Ovary (tissue), 9 donors: ENCODE results near the gene TK2. TPM values are rescaled to one million over a fixed set of nuclear protein-coding genes. Genes with fewer than 3 reads are reported as not detected.

Source experiments
- DNase-seq, 5 donors: peaks; one replicate each; pipeline ENCODE4 v3.0.0-alpha.2; 2019 to 2020
- H3K27ac ChIP-seq, 2 donors: fragments of 200-600 bp; one replicate each; pipeline versions ENCODE4 v1.5.1 to v1.8.0; 2019 to 2022
- H3K27me3 ChIP-seq: fragments of 200-600 bp; one replicate; pipeline ENCODE4 v1.8.0; 2022
- H3K36me3 ChIP-seq: fragments of 200-600 bp; sonication (generic); one replicate; pipeline ENCODE4 v1.5.1; 2019
- H3K4me1 ChIP-seq: one replicate; pipeline ENCODE4 v1.8.1; 2013; ENCODE audit warnings: mild to moderate bottlenecking, moderate library complexity; ENCODE audit not compliant: insufficient read depth
- H3K4me3 ChIP-seq: fragments of 200-600 bp; sonication (generic); one replicate; pipeline ENCODE4 v1.5.1; 2017
- H3K9me3 ChIP-seq, 2 donors: fragments of 200-600 bp in 1 of 2; sonication (generic) in 1 of 2; one replicate each; pipeline versions ENCODE4 v1.5.1 to v1.8.1; 2013 to 2019; ENCODE audit warnings: mild to moderate bottlenecking in 1 of 2, moderate library complexity in 1 of 2
- EP300 ChIP-seq: sonication (generic); formaldehyde crosslinking; IDR thresholded peaks from one replicate; pipeline ENCODE4 v1.6.1; 2017; ENCODE audit warnings: antibody characterized with exemption
- POLR2A ChIP-seq: fragments of 450-650 bp; IDR thresholded peaks from one replicate; pipeline ENCODE4 v1.6.1; 2017; ENCODE audit warnings: antibody characterized with exemption, mild to moderate bottlenecking, moderate library complexity
- WGBS, 3 donors: extraction: QIAGEN DNeasy Blood & Tissue Kit in 1 of 3; methylation state at CpG; one replicate each; pipeline versions ENCODE4 v1.1.5 to v1.1.7; 2013 to 2017; 5-methylcytosine and 5-hydroxymethylcytosine counted together
- intact Hi-C, 4 donors: fragments of 100-400 bp; cut with DNase I; formaldehyde crosslinking; loops; one replicate each; pipeline versions ENCODE4 v1.11.0 to v1.15.1; 2022 to 2023
- polyA plus RNA-seq, 2 donors: library from polyadenylated mRNA; stranded (reverse); fragments of 200-250 nt in 1 of 2; fragments of 350-450 nt in 1 of 2; fragmentation: Illumina TruSeq in 1 of 2; extraction: RNeasy Lipid Tissue Mini Kit (QIAGEN cat#74804) in 1 of 2; gene quantifications; one replicate each; pipeline ENCODE4 v1.2.3, GENCODE V29; 2013 to 2014
- total RNA-seq, 7 donors: library from RNA; depleted of rRNA in 2 of 7; stranded (reverse); fragments of >200 nt in 2 of 7; fragmentation: NEBNext Ultra II Directional in 3 of 7; extraction: Animal tissue kit (Norgen Biotek cat#: 25700) in 3 of 7; gene quantifications; one replicate each; pipeline versions ENCODE4 v1.1.0 to v1.2.4, GENCODE V29; 2016 to 2023
- TF ChIP-seq, protein P1 (sequence below), 3 donors: fragments of 450-650 bp in 2 of 3; fragments of 200-600 bp in 1 of 3; IDR thresholded peaks; one replicate each; pipeline versions ENCODE4 v1.5.1 to v1.8.0; 2016 to 2022; ENCODE audit warnings: antibody characterized with exemption in 3 of 3, mild to moderate bottlenecking in 1 of 3
- donor health status: DM: no; HTN: no; CAD: no; lungs with moderate emphysema.
- donor health status: DM: no; HTN: no; CAD: no.
- donor health status: Bipolar disorder and iron deficiency.
- donor health status: DM: yes; HTN: yes; CAD: no.
- donor health status: DM: no; HTN: no; CAD: no.
- donor health status: DM: yes; HTN: yes; CAD: no.

The TK2 gene
- total and polyA plus RNA-seq, 9 donors: 17.0 to 80.6 (median 34.0) TPM

- Histone ChIP-seq H3K4me3 (no peak overlapping the region), H3K36me3 (no peaks in the 10 kb centered on the region), H3K27ac (no peak overlapping the region), H3K9me3 (no peaks in the 10 kb centered on the region), H3K4me1 (no peaks in the 10 kb centered on the region), H3K27me3 (no peaks in the 10 kb centered on the region)
- TF ChIP-seq EP300: no peak
- TF ChIP-seq, protein P1, sequence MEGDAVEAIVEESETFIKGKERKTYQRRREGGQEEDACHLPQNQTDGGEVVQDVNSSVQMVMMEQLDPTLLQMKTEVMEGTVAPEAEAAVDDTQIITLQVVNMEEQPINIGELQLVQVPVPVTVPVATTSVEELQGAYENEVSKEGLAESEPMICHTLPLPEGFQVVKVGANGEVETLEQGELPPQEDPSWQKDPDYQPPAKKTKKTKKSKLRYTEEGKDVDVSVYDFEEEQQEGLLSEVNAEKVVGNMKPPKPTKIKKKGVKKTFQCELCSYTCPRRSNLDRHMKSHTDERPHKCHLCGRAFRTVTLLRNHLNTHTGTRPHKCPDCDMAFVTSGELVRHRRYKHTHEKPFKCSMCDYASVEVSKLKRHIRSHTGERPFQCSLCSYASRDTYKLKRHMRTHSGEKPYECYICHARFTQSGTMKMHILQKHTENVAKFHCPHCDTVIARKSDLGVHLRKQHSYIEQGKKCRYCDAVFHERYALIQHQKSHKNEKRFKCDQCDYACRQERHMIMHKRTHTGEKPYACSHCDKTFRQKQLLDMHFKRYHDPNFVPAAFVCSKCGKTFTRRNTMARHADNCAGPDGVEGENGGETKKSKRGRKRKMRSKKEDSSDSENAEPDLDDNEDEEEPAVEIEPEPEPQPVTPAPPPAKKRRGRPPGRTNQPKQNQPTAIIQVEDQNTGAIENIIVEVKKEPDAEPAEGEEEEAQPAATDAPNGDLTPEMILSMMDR (IDR thresholded peaks at IDR 0.05): no peak
- TF ChIP-seq POLR2A: no peak
- DNase-seq: peak in 1 of 5 donors; percentile 27
- 86 to 94% (median 87%) methylated on average over 8 of the region's 8 CpGs for WGBS, 3 donors
- intact Hi-C loops: loop anchor here in 1 of 4 donors (10.0 kb wide), 1 partner anchor 114 kb away; the partner anchor contains the start of gene CMTM3
These were observed 58.9 kb downstream of the TK2 start for GRCh38 chr16:66490774-66491715.

DNA sequence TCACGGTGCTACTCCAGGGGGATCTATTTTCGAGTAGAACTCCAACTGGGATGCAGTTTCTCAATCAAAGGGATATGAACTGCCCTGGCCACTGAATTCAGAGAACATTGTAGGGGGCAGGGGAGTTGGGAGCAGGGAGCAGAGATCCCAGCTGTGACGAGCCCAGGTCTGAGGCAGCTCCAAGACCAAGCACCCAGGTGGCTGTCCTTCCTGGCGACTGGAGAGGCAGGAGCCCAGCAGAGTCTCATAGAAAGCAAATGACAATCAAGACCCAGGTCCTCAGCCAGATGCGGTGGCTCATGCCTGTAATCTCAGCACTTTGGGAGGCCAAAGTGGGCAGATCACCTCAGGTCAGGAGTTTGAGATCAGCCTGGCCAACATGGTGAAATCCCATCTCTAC is 60.1 kb downstream of the TK2 start:
- Histone ChIP-seq H3K36me3 (no peaks in the 10 kb centered on the region), H3K4me1 (no peaks in the 10 kb centered on the region), H3K27ac (no peak overlapping the region), H3K9me3 (no peaks in the 10 kb centered on the region), H3K27me3 (no peaks in the 10 kb centered on the region), H3K4me3 (no peak overlapping the region)
- DNase-seq: peak in 3 of 5 donors; percentile 11 to 23 (median 11)
- intact Hi-C loops: loop anchor here (5.0 to 10.0 kb wide), 5 partner anchors 65 to 128 kb away; partner anchors contain the start of genes CKLF (in 1 of the 4), CMTM3 (in 1 of the 4) and TK2 (in 1 of the 4)
- TF ChIP-seq EP300 (no peak), POLR2A (no peak)
- TF ChIP-seq, protein P1 (IDR thresholded peaks at IDR 0.05): no peak
- WGBS, 3 donors: 81 to 92% (median 90%) methylated on average over 5 of the region's 5 CpGs

DNA sequence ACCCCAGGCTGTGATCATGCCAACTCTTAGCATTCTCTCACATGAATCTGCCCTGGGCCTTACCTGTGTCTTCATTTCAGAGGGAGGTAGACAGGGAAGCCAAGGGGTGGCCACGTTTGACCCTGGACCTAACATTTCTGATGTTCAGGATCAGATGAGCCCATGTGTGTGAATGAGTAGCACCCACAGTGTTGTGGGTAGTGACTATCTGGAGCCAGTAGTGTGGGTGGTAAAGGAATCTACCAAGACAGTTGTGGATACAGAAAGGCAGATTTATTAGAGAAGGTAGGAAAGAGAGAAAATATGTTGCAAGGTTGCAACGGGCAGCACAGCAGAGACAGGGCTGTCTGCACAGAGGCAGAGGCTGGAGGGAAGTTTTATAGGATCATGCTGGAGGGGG is 60.5 kb downstream of the TK2 start:
- H3K27ac ChIP-seq: no peak overlapping the region
- no peaks in the 10 kb centered on the region for H3K36me3 ChIP-seq
- H3K27me3 ChIP-seq: no peaks in the 10 kb centered on the region
- WGBS, 3 donors: 77 to 81% (median 79%) methylated on average over 2 of the region's 2 CpGs
- no peak for TF ChIP-seq EP300
- TF ChIP-seq, protein P1 (IDR thresholded peaks at IDR 0.05): no peak
- no peak for TF ChIP-seq POLR2A
- intact Hi-C loops: loop anchor here in 3 of 4 donors (5.0 to 10.0 kb wide), 4 partner anchors 65 to 127 kb away; partner anchors contain the start of genes CKLF (in 1 of the 3) and TK2 (in 1 of the 3)
- H3K4me1 ChIP-seq: no peaks in the 10 kb centered on the region
- peak in 1 of 5 donors; percentile 7 for DNase-seq
- no peaks in the 10 kb centered on the region for H3K9me3 ChIP-seq
- H3K4me3 ChIP-seq: no peak overlapping the region

DNA sequence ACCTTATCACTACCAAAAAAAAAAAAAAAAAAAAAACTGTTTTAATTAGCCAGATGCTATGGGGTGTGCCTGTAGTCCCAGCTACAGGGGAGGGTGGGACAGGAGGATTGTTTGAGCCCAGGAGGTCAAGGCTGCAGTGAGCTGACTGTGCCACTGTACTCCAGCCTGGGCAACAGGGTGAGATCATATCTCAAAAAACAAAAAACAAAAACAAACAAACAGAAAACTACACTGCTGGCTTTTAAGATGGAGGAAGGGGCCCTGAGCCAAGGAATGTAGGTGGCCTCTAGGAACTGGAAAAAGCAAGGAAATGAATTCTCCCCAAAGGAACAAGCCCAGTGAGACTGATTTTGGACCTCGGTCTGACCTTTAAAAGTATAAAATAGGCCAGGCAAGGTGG is 61.4 kb downstream of the TK2 start:
- Histone ChIP-seq H3K9me3 (no peaks in the 10 kb centered on the region), H3K27me3 (no peaks in the 10 kb centered on the region), H3K27ac (no peak overlapping the region), H3K4me3 (no peak overlapping the region), H3K4me1 (no peaks in the 10 kb centered on the region), H3K36me3 (no peaks in the 10 kb centered on the region)
- WGBS, 3 donors: 97 to 100% (median 97%) methylated on average over 1 of the region's 1 CpG
- DNase-seq: peak in 3 of 5 donors; percentile 2 to 20 (median 8)
- intact Hi-C loops: loop anchor here in 3 of 4 donors (5.0 to 10.0 kb wide), 4 partner anchors 66 to 126 kb away; partner anchors contain the start of genes CKLF (in 1 of the 3) and TK2 (in 1 of the 3)
- TF ChIP-seq POLR2A (no peak), EP300 (no peak)
- TF ChIP-seq, protein P1 (IDR thresholded peaks at IDR 0.05): no peak
